ENCODE measurements around the gene TBC1D10B. TPM values are rescaled to one million over a fixed set of nuclear protein-coding genes. Genes with fewer than 3 reads are reported as not detected.

The TBC1D10B gene
- total and polyA plus RNA-seq, 12 donors = 17.0 to 67.7 (median 44.2) TPM

- H3K4me3 ChIP-seq = no peak overlapping the region
- intact Hi-C loops (cut with DNase I) = no loop called here
- TF ChIP-seq CTCF (IDR thresholded peaks at IDR 0.05) (peak in 1 of 6 experiments; percentile 7), POLR2A (IDR thresholded peaks at IDR 0.05) (no peak)
- H3K27me3 ChIP-seq = no peaks in the 10 kb centered on the region
- peaks cover 42 to 44% of the 10 kb centered on the region in 2 donors for H3K4me1 ChIP-seq (replicated peaks in 1 of 2)
- peaks cover 0 to 43% of the 10 kb centered on the region in 2 donors for H3K36me3 ChIP-seq (replicated peaks in 1 of 2)
- H3K27ac ChIP-seq = peak overlapping the region; percentile 3 to 98 (median 88)
- WGBS, 4 donors = 75 to 81% (median 78%) methylated on average over 13 to 14 of the region's 14 CpGs
- H3K9me3 ChIP-seq (replicated peaks in 1 of 3) = no peaks in the 10 kb centered on the region
- DNase-seq = peak in 2 of 7 donors; percentile 26 to 40
These were observed 17.5 kb downstream of the TBC1D10B start for GRCh38 chr16:30352488-30353401.

GRCh38 chr16:30351586-30352419 lies 18.5 kb downstream of the TBC1D10B start:
- peak; percentile 93 to 97 (median 96) for DNase-seq
- 41 to 59% (median 57%) methylated on average over 8 to 11 of the region's 11 CpGs for WGBS, 4 donors
- no peaks in the 10 kb centered on the region for H3K27me3 ChIP-seq
- TF ChIP-seq POLR2A (IDR thresholded peaks at IDR 0.05) = peak in 1 of 2 donors; percentile 57
- TF ChIP-seq CTCF (IDR thresholded peaks at IDR 0.05) = no peak
- intact Hi-C loops (cut with DNase I) = no loop called here
- H3K36me3 ChIP-seq (replicated peaks in 1 of 2) = peaks cover 0 to 35% of the 10 kb centered on the region in 2 donors
- peaks cover 39 to 41% of the 10 kb centered on the region in 2 donors for H3K4me1 ChIP-seq (replicated peaks in 1 of 2)
- H3K9me3 ChIP-seq (replicated peaks in 1 of 3) = no peaks in the 10 kb centered on the region
- H3K4me3 ChIP-seq = no peak overlapping the region
- H3K27ac ChIP-seq = peak overlapping the region; percentile 32 to 98 (median 88)

GRCh38 chr16:30351001-30351441 lies 19.3 kb downstream of the TBC1D10B start:
- intact Hi-C loops (cut with DNase I) = no loop called here
- TF ChIP-seq POLR2A (IDR thresholded peaks at IDR 0.05) (no peak), CTCF (IDR thresholded peaks at IDR 0.05) (no peak)
- Histone ChIP-seq H3K4me1 (replicated peaks in 1 of 2) (peaks cover 31 to 33% of the 10 kb centered on the region in 2 donors), H3K4me3 (no peak overlapping the region), H3K36me3 (replicated peaks in 1 of 2) (peaks cover 0 to 35% of the 10 kb centered on the region in 2 donors), H3K9me3 (replicated peaks in 1 of 3) (no peaks in the 10 kb centered on the region), H3K27me3 (no peaks in the 10 kb centered on the region), H3K27ac (peak overlapping the region in 2 of 5 donors; percentile 98)
- peak in 1 of 7 donors; percentile 29 for DNase-seq
- 87 to 90% (median 89%) methylated on average over 15 of the region's 15 CpGs for WGBS, 4 donors

All from adrenal gland (tissue), 12 donors.